A549 (cell line): ENCODE results near the gene HOOK2. TPM values are rescaled to one million over a fixed set of nuclear protein-coding genes. Genes with fewer than 3 reads are reported as not detected.

ENCODE experiments used
- ATAC-seq, 2 experiments: fragments of 200-7000 bp in 1 of 2; fragments of >200 bp in 1 of 2; cut with Nextera tagmentation in 1 of 2; cut with Tn5 transposase in 1 of 2; 3 replicates each; pipeline versions ENCODE4 v1.8.0 to v1.9.1; 2018 to 2020; ENCODE audit warnings: mild to moderate bottlenecking in 1 of 2, moderate library complexity in 1 of 2
- CTCF ChIA-PET: fragments of 300-600 bp; sonication (Branson Sonifier 250); formaldehyde crosslinking; extraction: SDS; loops from one replicate; lab custom pipeline; 2021; ENCODE audit warnings: antibody characterized with exemption, inconsistent platforms; lab: Yijun Ruan, JAX
- POLR2A ChIA-PET: fragments of 350-600 bp; formaldehyde crosslinking; extraction: SDS; loops from one replicate; lab custom pipeline; 2021; ENCODE audit warnings: antibody characterized with exemption, inconsistent platforms; lab: Yijun Ruan, JAX
- DNase-seq, 2 experiments: peaks; one replicate each; pipeline versions ENCODE4 v3.0.0 to v3.0.0-alpha.2; 2011 to 2016; ENCODE audit warnings: low read depth in 1 of 2, low spot score in 1 of 2
- FAIRE-seq: peaks from 2 replicates; lab custom pipeline; 2011; peaks lifted over from hg19 to GRCh38; lab: Jason Lieb, UNC
- H3K27ac ChIP-seq, 2 experiments: fragments of >200 bp; sonication (Bioruptor Twin); formaldehyde crosslinking; 3 replicates each; pipeline ENCODE4 v1.5.1; 2016 to 2017
- H3K4me1 ChIP-seq: fragments of >200 bp; sonication (Bioruptor Twin); formaldehyde crosslinking; 3 replicates; pipeline ENCODE4 v1.6.1; 2016
- H3K4me2 ChIP-seq: fragments of >200 bp; sonication (Bioruptor Twin); formaldehyde crosslinking; 3 replicates; pipeline ENCODE4 v1.6.1; 2016
- H3K4me3 ChIP-seq: fragments of >200 bp; sonication (Bioruptor Twin); formaldehyde crosslinking; 3 replicates; pipeline ENCODE4 v1.5.1; 2016
- H3K9me3 ChIP-seq: fragments of >200 bp; sonication (Bioruptor Twin); formaldehyde crosslinking; 3 replicates; pipeline ENCODE4 v1.6.1; 2016
- ATOH8 ChIP-seq: fragments of 250-450 bp; sonication (Bioruptor Pico); IDR thresholded peaks from 2 replicates; pipeline ENCODE4 v1.5.0; 2020; ENCODE audit warnings: low read depth, mild to moderate bottlenecking, moderate library complexity
- BCL3 ChIP-seq: fragments of >200 bp; sonication (Bioruptor Twin); formaldehyde crosslinking; IDR thresholded peaks from 3 replicates; pipeline ENCODE4 v1.6.1; 2016
- E2F6 ChIP-seq: IDR thresholded peaks from 2 replicates; pipeline ENCODE4 v1.6.1; 2012; ENCODE audit warnings: low read depth, borderline replicate concordance
- EHF ChIP-seq: fragments of 250-450 bp; sonication (Bioruptor Pico); IDR thresholded peaks from 2 replicates; pipeline ENCODE4 v1.5.0; 2020; ENCODE audit warnings: mild to moderate bottlenecking
- ESRRA ChIP-seq: fragments of 150-350 bp; IDR thresholded peaks from 2 replicates; pipeline ENCODE4 v1.6.1; 2014; ENCODE audit warnings: mild to moderate bottlenecking, low read length, borderline replicate concordance
- FOXS1 ChIP-seq: fragments of 250-450 bp; sonication (Bioruptor Pico); IDR thresholded peaks from 2 replicates; pipeline ENCODE4 v1.5.0; 2020; ENCODE audit warnings: mild to moderate bottlenecking, moderate library complexity
- JUNB ChIP-seq: fragments of >200 bp; sonication (Bioruptor Twin); formaldehyde crosslinking; IDR thresholded peaks from 2 replicates; pipeline ENCODE4 v1.6.1; 2016
- KDM1A ChIP-seq: fragments of 200-600 bp; sonication (generic); IDR thresholded peaks from 2 replicates; pipeline ENCODE4 v1.6.1; 2016; ENCODE audit warnings: low read depth, mild to moderate bottlenecking
- KDM5A ChIP-seq: fragments of 200-600 bp; sonication (generic); IDR thresholded peaks from 2 replicates; pipeline ENCODE4 v1.6.1; 2016; ENCODE audit warnings: antibody characterized with exemption, mild to moderate bottlenecking
- MAX ChIP-seq: IDR thresholded peaks from 2 replicates; pipeline ENCODE4 v1.6.1; 2012
- NFE2L2 ChIP-seq: fragments of 150-350 bp; conservative IDR thresholded peaks from 2 replicates; pipeline ENCODE4 v1.6.1; 2014; ENCODE audit warnings: low read length
- POLR2A ChIP-seq: IDR thresholded peaks from 2 replicates; pipeline ENCODE4 v1.6.1; 2012; ENCODE audit warnings: mild to moderate bottlenecking, low read length
- RARB ChIP-seq: fragments of 250-450 bp; sonication (Bioruptor Pico); IDR thresholded peaks from 2 replicates; pipeline ENCODE4 v1.8.0; 2021; ENCODE audit warnings: mild to moderate bottlenecking, moderate library complexity
- REST ChIP-seq: fragments of 200-600 bp; sonication (generic); IDR thresholded peaks from 2 replicates; pipeline ENCODE4 v1.6.1; 2016; ENCODE audit warnings: antibody characterized with exemption, mild to moderate bottlenecking, moderate library complexity
- USF2 ChIP-seq: fragments of 450-650 bp; IDR thresholded peaks from 2 replicates; pipeline ENCODE4 v1.6.1; 2014; ENCODE audit warnings: antibody characterized with exemption
- ZC3H11A ChIP-seq: fragments of 450-650 bp; IDR thresholded peaks from 2 replicates; pipeline ENCODE4 v1.6.1; 2014; ENCODE audit warnings: antibody characterized with exemption, mild to moderate bottlenecking
- ZNF302 ChIP-seq: fragments of 250-450 bp; sonication (Bioruptor Pico); IDR thresholded peaks from 2 replicates; pipeline ENCODE4 v1.9.0; 2021; ENCODE audit warnings: inconsistent platforms, mild to moderate bottlenecking, moderate library complexity
- ZSCAN20 ChIP-seq: fragments of 250-450 bp; sonication (Bioruptor Pico); IDR thresholded peaks from 2 replicates; pipeline ENCODE4 v1.8.0; 2022; ENCODE audit warnings: mild to moderate bottlenecking, moderate library complexity
- WGBS: methylation state at CpG from one replicate; pipeline ENCODE4 v1.1.6; 2017; ENCODE audit errors: missing lambda C conversion rate; 5-methylcytosine and 5-hydroxymethylcytosine counted together
- polyA plus RNA-seq, 4 experiments: library from polyadenylated mRNA; depleted of rRNA in 3 of 4; stranded (reverse); fragments of >200 nt; fragmentation: RNase III in 1 of 4; extraction: RNeasy Plus Mini Kit Qiagen cat#74134 plus additional on column Dnase treatment in 1 of 4; gene quantifications; 2 replicates in 3 of 4; 3 replicates in 1 of 4; pipeline ENCODE4 v1.2.3, GENCODE V29; 2011 to 2017

Gene HOOK2
- polyA plus RNA-seq, 2 of the 4 experiments (the other 2 are of a cell fraction) = 8.3 to 21.5 TPM

- H3K4me2 ChIP-seq = no peak overlapping the region
- ATAC-seq (no peak), DNase-seq (no peak), FAIRE-seq (no peak)
- peaks cover 8% of the 10 kb centered on the region; the same call in 1 of the 3 replicates for H3K4me1 ChIP-seq
- no peak overlapping the region for H3K27ac ChIP-seq
- 92% methylated on average over 29 of the region's 50 CpGs for WGBS
- TF ChIP-seq MAX (no peak), EHF (no peak), RARB (CRISPR knock-in tag) (no peak), BCL3 (no peak), E2F6 (no peak), FOXS1 (CRISPR knock-in tag) (no peak), ZC3H11A (no peak), KDM1A (no peak), ATOH8 (CRISPR knock-in tag) (no peak), ZNF302 (no peak), JUNB (no peak), NFE2L2 (no peak), POLR2A (no peak), USF2 (no peak), ESRRA (no peak), ZSCAN20 (no peak), REST (no peak), KDM5A (no peak)
- no peaks in the 10 kb centered on the region for H3K9me3 ChIP-seq
- H3K4me3 ChIP-seq = no peak overlapping the region
- ChIA-PET CTCF (interaction anchor here (0.9 to 38.2 kb wide), 7 partner anchors 6 to 93 kb away, joined by 3 to 901 read pairs (median 6); partner anchors contain the start of genes BEST2, GET3, HOOK2 and JUNB), POLR2A (no interaction called here)
Measured at GRCh38 chr19:12754465-12755196, 20.7 kb downstream of the HOOK2 start.
